Nephron progenitor cell (in vitro differentiated cells): ENCODE measurements around the gene CHD5.

Experiments used
- DNase-seq: peaks from one replicate; pipeline ENCODE4 v3.0.0; 2021
- H3K27ac Mint-ChIP-seq: 2 replicates; pipeline ENCODE4 v1.8.0; 2021; ENCODE audit warnings: mild to moderate bottlenecking, moderate library complexity, mixed read lengths
- H3K27me3 Mint-ChIP-seq: 2 replicates; pipeline ENCODE4 v1.8.0; 2021; ENCODE audit warnings: mild to moderate bottlenecking, low read depth, mixed read lengths; ENCODE audit not compliant: poor library complexity
- H3K36me3 Mint-ChIP-seq: 2 replicates; pipeline ENCODE4 v1.8.0; 2021; ENCODE audit warnings: low read depth, mixed read lengths
- H3K4me1 Mint-ChIP-seq: 2 replicates; pipeline ENCODE4 v1.8.0; 2021; ENCODE audit warnings: mixed read lengths
- H3K4me3 Mint-ChIP-seq: 2 replicates; pipeline ENCODE4 v1.8.0; 2021; ENCODE audit warnings: mild to moderate bottlenecking, moderate library complexity, mixed read lengths
- H3K9me3 Mint-ChIP-seq: 2 replicates; pipeline ENCODE4 v1.8.0; 2021; ENCODE audit warnings: mild to moderate bottlenecking, moderate library complexity, mixed read lengths
- TF ChIP-seq, protein P1 (sequence below): fragments of 200-600 bp; sonication (generic); IDR thresholded peaks from 2 replicates; pipeline ENCODE4 v1.5.0; 2021; ENCODE audit warnings: antibody characterized with exemption

CHD5 gene

DNA sequence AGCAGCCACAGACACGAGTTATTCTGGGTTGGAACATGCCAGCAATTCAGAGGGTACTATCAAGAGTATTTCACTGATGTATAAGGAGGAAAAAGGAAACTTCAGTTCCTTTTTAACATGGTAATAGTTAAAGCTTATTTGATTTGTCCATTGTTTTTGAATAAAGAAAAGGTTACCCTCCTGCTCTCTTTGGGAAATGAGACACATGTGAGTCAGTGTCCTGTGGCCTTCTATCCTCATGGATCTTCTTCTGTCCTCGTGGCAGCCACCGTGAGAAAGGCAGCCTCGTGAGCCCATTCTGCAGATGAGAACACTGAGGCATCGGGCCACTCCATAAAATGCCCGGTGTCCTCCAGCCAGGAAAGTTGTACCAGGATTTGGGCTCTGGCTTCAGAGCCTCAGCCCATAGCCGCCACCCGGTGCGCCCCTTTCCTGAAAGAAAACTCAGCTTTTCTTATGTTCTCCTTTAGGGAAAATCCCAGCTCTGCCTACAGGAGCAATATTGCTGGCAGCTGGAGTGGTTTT, 109.6 kb downstream of the CHD5 start:
- no peak overlapping the region for H3K27ac Mint-ChIP-seq
- H3K4me3 Mint-ChIP-seq: no peak overlapping the region
- TF ChIP-seq, protein P1, sequence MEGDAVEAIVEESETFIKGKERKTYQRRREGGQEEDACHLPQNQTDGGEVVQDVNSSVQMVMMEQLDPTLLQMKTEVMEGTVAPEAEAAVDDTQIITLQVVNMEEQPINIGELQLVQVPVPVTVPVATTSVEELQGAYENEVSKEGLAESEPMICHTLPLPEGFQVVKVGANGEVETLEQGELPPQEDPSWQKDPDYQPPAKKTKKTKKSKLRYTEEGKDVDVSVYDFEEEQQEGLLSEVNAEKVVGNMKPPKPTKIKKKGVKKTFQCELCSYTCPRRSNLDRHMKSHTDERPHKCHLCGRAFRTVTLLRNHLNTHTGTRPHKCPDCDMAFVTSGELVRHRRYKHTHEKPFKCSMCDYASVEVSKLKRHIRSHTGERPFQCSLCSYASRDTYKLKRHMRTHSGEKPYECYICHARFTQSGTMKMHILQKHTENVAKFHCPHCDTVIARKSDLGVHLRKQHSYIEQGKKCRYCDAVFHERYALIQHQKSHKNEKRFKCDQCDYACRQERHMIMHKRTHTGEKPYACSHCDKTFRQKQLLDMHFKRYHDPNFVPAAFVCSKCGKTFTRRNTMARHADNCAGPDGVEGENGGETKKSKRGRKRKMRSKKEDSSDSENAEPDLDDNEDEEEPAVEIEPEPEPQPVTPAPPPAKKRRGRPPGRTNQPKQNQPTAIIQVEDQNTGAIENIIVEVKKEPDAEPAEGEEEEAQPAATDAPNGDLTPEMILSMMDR: no peak
- DNase-seq: no peak
- peaks cover 8% of the 10 kb centered on the region for H3K27me3 Mint-ChIP-seq
- H3K36me3 Mint-ChIP-seq: no peaks in the 10 kb centered on the region
- peaks cover 4% of the 10 kb centered on the region for H3K4me1 Mint-ChIP-seq
- no peaks in the 10 kb centered on the region for H3K9me3 Mint-ChIP-seq

- H3K27ac Mint-ChIP-seq: no peak overlapping the region
- no peak for DNase-seq
- H3K9me3 Mint-ChIP-seq: no peaks in the 10 kb centered on the region
Measured at GRCh38 chr1:6069573-6069972, 110.5 kb downstream of the CHD5 start.

DNA sequence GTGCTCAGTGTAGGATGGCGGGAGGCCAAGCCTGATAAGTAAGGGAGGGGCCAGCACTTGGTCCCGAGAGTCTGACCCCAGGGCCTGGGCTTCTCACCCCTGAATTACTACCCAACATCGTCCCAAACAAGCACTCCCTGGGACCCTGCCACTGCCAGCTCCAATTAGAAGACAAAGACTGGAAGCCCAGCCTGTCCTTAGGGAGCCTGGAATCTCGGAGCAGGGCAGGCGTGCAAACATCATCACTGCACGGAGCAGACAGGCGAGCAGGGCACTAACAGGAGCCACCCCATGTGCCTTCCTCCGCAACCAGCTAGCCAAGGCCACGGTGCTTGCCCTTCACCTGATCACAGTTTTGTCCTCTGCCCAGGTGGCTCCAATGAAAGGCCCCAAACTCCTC, 111.2 kb downstream of the CHD5 start:
- Mint-ChIP-seq H3K27me3 (peaks cover 9% of the 10 kb centered on the region), H3K27ac (no peak overlapping the region), H3K36me3 (no peaks in the 10 kb centered on the region), H3K9me3 (no peaks in the 10 kb centered on the region), H3K4me1 (peaks cover 4% of the 10 kb centered on the region), H3K4me3 (no peak overlapping the region)
- TF ChIP-seq, protein P1: no peak
- no peak for DNase-seq

More at GRCh38 chr1:6069573-6069972, 110.5 kb downstream of the CHD5 start:
- Mint-ChIP-seq H3K27me3 (peaks cover 8% of the 10 kb centered on the region), H3K4me1 (peaks cover 4% of the 10 kb centered on the region), H3K4me3 (no peak overlapping the region), H3K36me3 (no peaks in the 10 kb centered on the region)
- TF ChIP-seq, protein P1: no peak

DNA sequence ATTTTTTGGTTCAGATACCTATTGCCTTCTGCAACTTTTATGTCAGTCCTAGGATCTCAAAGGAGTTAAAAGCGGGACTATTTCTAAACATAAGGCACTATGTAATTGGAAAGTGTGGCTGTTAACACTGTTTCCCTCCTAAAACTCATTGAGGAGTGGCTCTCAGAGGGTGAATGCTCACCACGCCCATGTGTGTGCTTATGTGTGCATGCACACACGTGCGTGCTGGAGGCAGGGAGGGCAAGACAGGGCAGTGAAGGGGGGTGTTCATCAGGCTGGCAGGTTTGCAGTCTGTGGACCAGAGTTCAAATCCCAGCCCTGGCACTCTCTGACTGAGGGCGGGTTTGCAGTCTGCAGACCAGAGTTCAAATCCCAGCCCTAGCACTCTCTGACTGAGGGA, 112.0 kb downstream of the CHD5 start:
- H3K27ac Mint-ChIP-seq: no peak overlapping the region
- peaks cover 4% of the 10 kb centered on the region for H3K4me1 Mint-ChIP-seq
- no peak overlapping the region for H3K4me3 Mint-ChIP-seq

DNA sequence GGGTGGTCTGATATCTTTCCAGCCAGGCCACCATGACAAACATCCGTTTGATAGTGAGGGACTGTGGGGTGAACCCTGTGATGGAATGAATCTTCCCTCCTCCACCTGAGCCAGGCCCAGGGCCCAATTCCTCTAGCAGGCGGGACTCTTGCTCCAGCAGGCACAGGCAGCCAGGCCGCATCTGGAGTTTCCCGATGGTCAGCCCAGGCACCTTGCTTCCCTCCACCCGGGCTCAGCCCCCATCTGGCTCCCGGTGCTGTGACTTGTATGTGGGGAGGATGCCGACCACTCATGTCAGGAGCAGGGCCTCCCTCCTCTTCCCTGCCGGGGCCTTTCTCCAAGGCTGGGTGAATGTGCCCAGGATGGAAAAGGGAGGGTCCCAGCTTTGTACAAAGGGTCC, 113.4 kb downstream of the CHD5 start:
- DNase-seq: no peak
- Mint-ChIP-seq H3K4me3 (no peak overlapping the region), H3K9me3 (no peaks in the 10 kb centered on the region)

More for the DNA sequence above, 112.0 kb downstream of the CHD5 start:
- Mint-ChIP-seq H3K36me3 (no peaks in the 10 kb centered on the region), H3K9me3 (no peaks in the 10 kb centered on the region), H3K27me3 (peaks cover 14% of the 10 kb centered on the region)
- DNase-seq: no peak
- TF ChIP-seq, protein P1: no peak

More for the DNA sequence above, 113.4 kb downstream of the CHD5 start:
- Mint-ChIP-seq H3K27me3 (peaks cover 20% of the 10 kb centered on the region), H3K4me1 (peaks cover 4% of the 10 kb centered on the region), H3K27ac (no peak overlapping the region), H3K36me3 (no peaks in the 10 kb centered on the region)
- TF ChIP-seq, protein P1: no peak
